GM11168 (cell line): ENCODE results near the gene ZNF460.
"Not testable (repeated sequence)": the region's sequence is repeated elsewhere in the genome, so short reads cannot be mapped to it uniquely, and the experiment has no call there.

Source experiments
- in situ Hi-C: fragments of 300-500 bp; cut with MboI; formaldehyde crosslinking; loops from one replicate; pipeline ENCODE4 v1.12.0; 2022; ENCODE audit warnings: low sequenced_read_pairs; ENCODE audit not compliant: unreplicated experiment

The ZNF460 gene

GRCh38 chr19:57278481-57278880 lies 1.8 kb upstream of the ZNF460 start:
- in situ Hi-C loops, result not testable (repeated sequence)

GRCh38 chr19:57279418-57280164 lies 694 bp upstream of the ZNF460 start:
- in situ Hi-C loops, result no loop called here

- in situ Hi-C loops, result no loop called here
Measured at GRCh38 chr19:57280962-57281400, 696 bp downstream of the ZNF460 start.

GRCh38 chr19:57282011-57282643 lies 1.8 kb downstream of the ZNF460 start:
- in situ Hi-C loops, result no loop called here

- in situ Hi-C loops, result no loop called here
Measured at GRCh38 chr19:57288373-57288772, 8.1 kb downstream of the ZNF460 start.

GRCh38 chr19:57290970-57291369 lies 10.7 kb downstream of the ZNF460 start:
- in situ Hi-C loops, result no loop called here

GRCh38 chr19:57292547-57292946 lies 12.3 kb downstream of the ZNF460 start:
- in situ Hi-C loops, result no loop called here

GRCh38 chr19:57293719-57294118 lies 13.4 kb downstream of the ZNF460 start:
- in situ Hi-C loops, result no loop called here

GRCh38 chr19:57302020-57302465 lies 21.8 kb downstream of the ZNF460 start:
- in situ Hi-C loops, result no loop called here

- in situ Hi-C loops, result no loop called here
Measured at GRCh38 chr19:57302727-57303401, 22.6 kb downstream of the ZNF460 start.

- in situ Hi-C loops, result no loop called here
Measured at GRCh38 chr19:57305056-57305455, 24.8 kb downstream of the ZNF460 start.

GRCh38 chr19:57308514-57308913 lies 28.2 kb downstream of the ZNF460 start:
- in situ Hi-C loops, result no loop called here

GRCh38 chr19:57310792-57311191 lies 30.5 kb downstream of the ZNF460 start:
- in situ Hi-C loops, result no loop called here

- in situ Hi-C loops, result no loop called here
Measured at GRCh38 chr19:57314146-57314545, 33.9 kb downstream of the ZNF460 start.

- in situ Hi-C loops, result no loop called here
Measured at GRCh38 chr19:57317503-57317902, 37.2 kb downstream of the ZNF460 start.

GRCh38 chr19:57319869-57320179 lies 39.5 kb downstream of the ZNF460 start:
- in situ Hi-C loops, result no loop called here

GRCh38 chr19:57320180-57321084 lies 40.1 kb downstream of the ZNF460 start, which contains the start of gene ZNF543:
TSS of gene ZNF543 (plus strand) at chr19:57320472. CDS start at chr19:57320854, 382 bp downstream.
- in situ Hi-C loops, result no loop called here

GRCh38 chr19:57321116-57321515 lies 40.8 kb downstream of the ZNF460 start:
- in situ Hi-C loops, result no loop called here

- in situ Hi-C loops, result no loop called here
Measured at GRCh38 chr19:57321751-57322150, 41.5 kb downstream of the ZNF460 start.

- in situ Hi-C loops, result no loop called here
Measured at GRCh38 chr19:57324992-57325391, 44.7 kb downstream of the ZNF460 start.
